ENCODE results near the gene KSR2. TPM values are rescaled to one million over a fixed set of nuclear protein-coding genes. Genes with fewer than 3 reads are reported as not detected.

KSR2 gene
- total RNA-seq, 1 donor from 2014 or later: not detected

DNA sequence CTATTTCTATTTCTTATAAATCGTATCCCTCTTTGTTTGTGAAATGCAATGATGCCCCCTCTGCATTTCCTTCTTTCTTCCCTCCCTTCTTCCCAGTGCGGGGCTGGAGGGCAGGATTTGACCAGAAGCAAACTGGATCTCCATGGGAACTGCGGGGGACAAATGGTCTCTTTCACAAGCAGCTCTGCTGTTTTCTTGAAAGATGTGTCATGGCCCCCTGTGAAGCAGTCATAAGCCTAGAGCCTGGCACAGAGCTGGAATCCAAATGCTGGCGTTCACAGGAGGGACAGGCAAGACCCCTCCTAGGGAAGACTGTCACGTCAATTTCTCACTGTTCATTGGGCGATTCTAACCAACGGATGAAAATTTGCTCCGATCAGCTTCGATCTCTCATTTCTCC lies 403.9 kb downstream of the KSR2 start:
- H3K4me3 Mint-ChIP-seq (ENCODE audit: unreplicated experiment): no peak overlapping the region
- H3K36me3 Mint-ChIP-seq (ENCODE audit: low read depth): no peaks in the 10 kb centered on the region
- no peak for DNase-seq (ENCODE audit: low spot score)
- peaks cover 10% of the 10 kb centered on the region for H3K4me1 Mint-ChIP-seq (ENCODE audit: low read depth)
- peaks cover 30% of the 10 kb centered on the region for H3K27me3 Mint-ChIP-seq (ENCODE audit: low read depth)
- no peak for TF ChIP-seq CTCF (IDR thresholded peaks at IDR 0.05)
- H3K27ac Mint-ChIP-seq (ENCODE audit: unreplicated experiment): no peak overlapping the region
- no peaks in the 10 kb centered on the region for H3K9me3 Mint-ChIP-seq (ENCODE audit: low read depth)

DNA sequence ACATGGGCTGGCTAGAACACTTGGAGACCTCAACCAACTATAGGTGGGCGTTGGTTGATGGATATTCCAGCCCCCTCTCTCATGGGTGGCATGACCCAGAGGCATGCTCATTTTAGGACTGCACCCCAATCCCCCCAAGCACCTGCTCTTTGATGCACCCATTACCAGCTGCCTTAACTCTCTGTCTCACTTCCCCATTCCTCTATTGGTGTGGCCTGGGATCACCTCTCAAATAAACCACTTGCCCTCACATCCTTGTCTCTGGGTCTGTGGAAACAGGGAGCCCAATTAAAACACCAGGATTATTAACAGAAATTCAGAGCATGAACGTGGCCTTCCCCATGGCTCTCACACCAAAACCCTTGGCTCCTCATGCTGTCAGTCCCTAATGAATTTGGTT lies 405.1 kb downstream of the KSR2 start:
- H3K9me3 Mint-ChIP-seq (ENCODE audit: low read depth): no peaks in the 10 kb centered on the region
- H3K27ac Mint-ChIP-seq (ENCODE audit: unreplicated experiment): no peak overlapping the region
- no peak overlapping the region for H3K4me3 Mint-ChIP-seq (ENCODE audit: unreplicated experiment)
- H3K36me3 Mint-ChIP-seq (ENCODE audit: low read depth): no peaks in the 10 kb centered on the region
- no peak for DNase-seq (ENCODE audit: low spot score)
- peaks cover 33% of the 10 kb centered on the region for H3K27me3 Mint-ChIP-seq (ENCODE audit: low read depth)
- peaks cover 10% of the 10 kb centered on the region for H3K4me1 Mint-ChIP-seq (ENCODE audit: low read depth)
- TF ChIP-seq CTCF (IDR thresholded peaks at IDR 0.05): no peak

GRCh38 chr12:117563007-117563406 lies 405.8 kb downstream of the KSR2 start:
- no peak for DNase-seq (ENCODE audit: low spot score)
- Mint-ChIP-seq H3K36me3 (ENCODE audit: low read depth) (no peaks in the 10 kb centered on the region), H3K27ac (ENCODE audit: unreplicated experiment) (no peak overlapping the region), H3K4me1 (ENCODE audit: low read depth) (peaks cover 10% of the 10 kb centered on the region), H3K9me3 (ENCODE audit: low read depth) (no peaks in the 10 kb centered on the region), H3K4me3 (ENCODE audit: unreplicated experiment) (no peak overlapping the region), H3K27me3 (ENCODE audit: low read depth) (peaks cover 36% of the 10 kb centered on the region)
- TF ChIP-seq CTCF (IDR thresholded peaks at IDR 0.05): no peak

GRCh38 chr12:117561990-117562389 lies 406.8 kb downstream of the KSR2 start:
- no peak for DNase-seq (ENCODE audit: low spot score)
- Mint-ChIP-seq H3K4me3 (ENCODE audit: unreplicated experiment) (no peak overlapping the region), H3K27me3 (ENCODE audit: low read depth) (peaks cover 37% of the 10 kb centered on the region), H3K27ac (ENCODE audit: unreplicated experiment) (no peak overlapping the region), H3K4me1 (ENCODE audit: low read depth) (peaks cover 6% of the 10 kb centered on the region), H3K36me3 (ENCODE audit: low read depth) (no peaks in the 10 kb centered on the region), H3K9me3 (ENCODE audit: low read depth) (no peaks in the 10 kb centered on the region)
- no peak for TF ChIP-seq CTCF (IDR thresholded peaks at IDR 0.05)

DNA sequence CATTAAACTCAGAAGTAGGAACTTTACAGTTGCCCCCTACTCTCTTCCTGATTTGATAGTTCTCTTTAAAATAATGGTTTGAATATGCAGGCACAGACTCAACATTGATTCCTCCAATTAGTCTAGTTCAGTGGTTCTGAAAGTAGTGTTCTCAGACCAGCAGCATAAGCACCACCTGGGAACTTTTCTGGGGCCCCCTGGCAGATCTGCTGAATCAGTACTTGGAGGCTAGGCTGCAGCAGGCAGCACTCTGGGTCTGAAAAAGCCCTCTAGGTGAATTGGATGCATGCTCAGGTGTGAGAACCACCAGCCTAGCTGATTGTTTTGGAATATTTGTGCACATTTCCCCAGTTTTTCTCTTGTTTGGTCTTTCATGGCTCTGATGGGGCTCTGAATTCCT lies 408.8 kb downstream of the KSR2 start:
- Mint-ChIP-seq H3K27me3 (ENCODE audit: low read depth) (peaks cover 43% of the 10 kb centered on the region), H3K4me3 (ENCODE audit: unreplicated experiment) (no peak overlapping the region), H3K4me1 (ENCODE audit: low read depth) (peaks cover 3% of the 10 kb centered on the region), H3K27ac (ENCODE audit: unreplicated experiment) (no peak overlapping the region), H3K36me3 (ENCODE audit: low read depth) (no peaks in the 10 kb centered on the region), H3K9me3 (ENCODE audit: low read depth) (peaks cover 2% of the 10 kb centered on the region)
- TF ChIP-seq CTCF (IDR thresholded peaks at IDR 0.05): no peak
- no peak for DNase-seq (ENCODE audit: low spot score)
